Measurements from ENCODE around the gene MAP1LC3A.

- TF ChIP-seq, protein P1, sequence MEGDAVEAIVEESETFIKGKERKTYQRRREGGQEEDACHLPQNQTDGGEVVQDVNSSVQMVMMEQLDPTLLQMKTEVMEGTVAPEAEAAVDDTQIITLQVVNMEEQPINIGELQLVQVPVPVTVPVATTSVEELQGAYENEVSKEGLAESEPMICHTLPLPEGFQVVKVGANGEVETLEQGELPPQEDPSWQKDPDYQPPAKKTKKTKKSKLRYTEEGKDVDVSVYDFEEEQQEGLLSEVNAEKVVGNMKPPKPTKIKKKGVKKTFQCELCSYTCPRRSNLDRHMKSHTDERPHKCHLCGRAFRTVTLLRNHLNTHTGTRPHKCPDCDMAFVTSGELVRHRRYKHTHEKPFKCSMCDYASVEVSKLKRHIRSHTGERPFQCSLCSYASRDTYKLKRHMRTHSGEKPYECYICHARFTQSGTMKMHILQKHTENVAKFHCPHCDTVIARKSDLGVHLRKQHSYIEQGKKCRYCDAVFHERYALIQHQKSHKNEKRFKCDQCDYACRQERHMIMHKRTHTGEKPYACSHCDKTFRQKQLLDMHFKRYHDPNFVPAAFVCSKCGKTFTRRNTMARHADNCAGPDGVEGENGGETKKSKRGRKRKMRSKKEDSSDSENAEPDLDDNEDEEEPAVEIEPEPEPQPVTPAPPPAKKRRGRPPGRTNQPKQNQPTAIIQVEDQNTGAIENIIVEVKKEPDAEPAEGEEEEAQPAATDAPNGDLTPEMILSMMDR (IDR thresholded peaks at IDR 0.05; ENCODE audit: low read depth, low read length): no peak
- TF ChIP-seq EZH2phosphoT487 (IDR thresholded peaks at IDR 0.05; ENCODE audit: low read depth): no peak
These were observed 42.0 kb upstream of the MAP1LC3A start, which contains the start of gene DYNLRB1 for GRCh38 chr20:34516247-34517113.
